ENCODE measurements around the gene SLC4A4.

GRCh38 chr4:71472946-71473345 is 134.1 kb downstream of the SLC4A4 start:
- TF ChIP-seq, protein P1, sequence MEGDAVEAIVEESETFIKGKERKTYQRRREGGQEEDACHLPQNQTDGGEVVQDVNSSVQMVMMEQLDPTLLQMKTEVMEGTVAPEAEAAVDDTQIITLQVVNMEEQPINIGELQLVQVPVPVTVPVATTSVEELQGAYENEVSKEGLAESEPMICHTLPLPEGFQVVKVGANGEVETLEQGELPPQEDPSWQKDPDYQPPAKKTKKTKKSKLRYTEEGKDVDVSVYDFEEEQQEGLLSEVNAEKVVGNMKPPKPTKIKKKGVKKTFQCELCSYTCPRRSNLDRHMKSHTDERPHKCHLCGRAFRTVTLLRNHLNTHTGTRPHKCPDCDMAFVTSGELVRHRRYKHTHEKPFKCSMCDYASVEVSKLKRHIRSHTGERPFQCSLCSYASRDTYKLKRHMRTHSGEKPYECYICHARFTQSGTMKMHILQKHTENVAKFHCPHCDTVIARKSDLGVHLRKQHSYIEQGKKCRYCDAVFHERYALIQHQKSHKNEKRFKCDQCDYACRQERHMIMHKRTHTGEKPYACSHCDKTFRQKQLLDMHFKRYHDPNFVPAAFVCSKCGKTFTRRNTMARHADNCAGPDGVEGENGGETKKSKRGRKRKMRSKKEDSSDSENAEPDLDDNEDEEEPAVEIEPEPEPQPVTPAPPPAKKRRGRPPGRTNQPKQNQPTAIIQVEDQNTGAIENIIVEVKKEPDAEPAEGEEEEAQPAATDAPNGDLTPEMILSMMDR (tag by site-specific recombination; IDR thresholded peaks at IDR 0.05), result no peak
- no peak for TF ChIP-seq ZNF660 (tag by site-specific recombination; IDR thresholded peaks at IDR 0.05)
- TF ChIP-seq KLF8 (tag by site-specific recombination; IDR thresholded peaks at IDR 0.05), result no peak
- TF ChIP-seq ZNF560 (tag by site-specific recombination; IDR thresholded peaks at IDR 0.05; ENCODE audit: borderline replicate concordance), result no peak
- TF ChIP-seq, protein P2, sequence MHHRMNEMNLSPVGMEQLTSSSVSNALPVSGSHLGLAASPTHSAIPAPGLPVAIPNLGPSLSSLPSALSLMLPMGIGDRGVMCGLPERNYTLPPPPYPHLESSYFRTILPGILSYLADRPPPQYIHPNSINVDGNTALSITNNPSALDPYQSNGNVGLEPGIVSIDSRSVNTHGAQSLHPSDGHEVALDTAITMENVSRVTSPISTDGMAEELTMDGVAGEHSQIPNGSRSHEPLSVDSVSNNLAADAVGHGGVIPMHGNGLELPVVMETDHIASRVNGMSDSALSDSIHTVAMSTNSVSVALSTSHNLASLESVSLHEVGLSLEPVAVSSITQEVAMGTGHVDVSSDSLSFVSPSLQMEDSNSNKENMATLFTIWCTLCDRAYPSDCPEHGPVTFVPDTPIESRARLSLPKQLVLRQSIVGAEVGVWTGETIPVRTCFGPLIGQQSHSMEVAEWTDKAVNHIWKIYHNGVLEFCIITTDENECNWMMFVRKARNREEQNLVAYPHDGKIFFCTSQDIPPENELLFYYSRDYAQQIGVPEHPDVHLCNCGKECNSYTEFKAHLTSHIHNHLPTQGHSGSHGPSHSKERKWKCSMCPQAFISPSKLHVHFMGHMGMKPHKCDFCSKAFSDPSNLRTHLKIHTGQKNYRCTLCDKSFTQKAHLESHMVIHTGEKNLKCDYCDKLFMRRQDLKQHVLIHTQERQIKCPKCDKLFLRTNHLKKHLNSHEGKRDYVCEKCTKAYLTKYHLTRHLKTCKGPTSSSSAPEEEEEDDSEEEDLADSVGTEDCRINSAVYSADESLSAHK (tag by site-specific recombination; IDR thresholded peaks at IDR 0.05), result no peak
- TF ChIP-seq, protein P3, sequence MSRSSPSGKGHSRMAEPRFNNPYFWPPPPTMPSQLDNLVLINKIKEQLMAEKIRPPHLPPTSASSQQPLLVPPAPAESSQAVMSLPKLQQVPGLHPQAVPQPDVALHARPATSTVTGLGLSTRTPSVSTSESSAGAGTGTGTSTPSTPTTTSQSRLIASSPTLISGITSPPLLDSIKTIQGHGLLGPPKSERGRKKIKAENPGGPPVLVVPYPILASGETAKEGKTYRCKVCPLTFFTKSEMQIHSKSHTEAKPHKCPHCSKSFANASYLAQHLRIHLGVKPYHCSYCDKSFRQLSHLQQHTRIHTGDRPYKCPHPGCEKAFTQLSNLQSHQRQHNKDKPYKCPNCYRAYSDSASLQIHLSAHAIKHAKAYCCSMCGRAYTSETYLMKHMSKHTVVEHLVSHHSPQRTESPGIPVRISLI (tag by site-specific recombination; IDR thresholded peaks at IDR 0.05), result no peak
- no peak for TF ChIP-seq ZNF335 (tag by site-specific recombination; conservative IDR thresholded peaks at IDR 0.05)

Measured in HEK293 (cell line).